GM10248 (cell line): Measurements from ENCODE around the gene ERGIC1.

Experiments
- CTCF ChIA-PET: fragments of 300-600 bp; sonication (Branson Sonifier 250); formaldehyde crosslinking; extraction: SDS; loops from one replicate; lab custom pipeline; 2021; ENCODE audit warnings: antibody characterized with exemption; lab: Yijun Ruan, JAX
- POLR2A ChIA-PET: fragments of 350-650 bp; sonication (Branson Sonifier 250); formaldehyde crosslinking; extraction: SDS; loops from one replicate; lab custom pipeline; 2020; ENCODE audit warnings: antibody characterized with exemption; lab: Yijun Ruan, JAX
- DNase-seq: peaks from one replicate; pipeline ENCODE4 v3.0.0; 2012; ENCODE audit errors: extremely low spot score
- CTCF ChIP-seq: IDR thresholded peaks from 2 replicates; pipeline ENCODE4 v1.5.1; 2012; ENCODE audit warnings: mild to moderate bottlenecking, low read depth; ENCODE audit errors: extremely low read depth, missing control alignments, control extremely low read depth

ERGIC1 gene

DNA sequence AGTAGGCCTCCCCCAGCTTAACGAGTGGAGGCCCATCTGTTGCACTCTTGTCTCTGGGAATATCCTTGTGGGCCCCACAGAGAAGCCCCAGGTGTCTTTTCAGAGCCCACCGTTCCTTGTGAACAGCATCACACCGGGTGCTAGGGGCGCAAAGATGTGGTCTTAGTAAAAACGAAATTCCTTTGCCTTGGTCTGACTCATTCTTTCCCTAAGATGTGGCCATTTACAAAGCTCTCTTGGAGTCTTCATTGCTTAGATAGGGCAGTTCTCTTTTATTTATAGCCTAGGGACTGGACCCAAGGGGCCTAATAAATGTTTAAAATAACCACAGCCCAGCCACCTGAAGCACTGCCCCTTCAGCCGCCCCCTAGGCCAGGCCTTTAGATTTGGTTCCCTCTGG, 72.4 kb downstream of the ERGIC1 start:
- POLR2A ChIA-PET: interaction anchor here (2.1 kb wide), 1 partner anchor 135 kb away, joined by 11 read pairs; the partner anchor contains the start of gene DUSP1
- DNase-seq: peak; percentile 73
- CTCF ChIA-PET: interaction anchor here (1.2 to 3.3 kb wide), 8 partner anchors 11 to 194 kb away, joined by 3 to 34 read pairs (median 7); partner anchors contain the start of gene DUSP1
- no peak for TF ChIP-seq CTCF

DNA sequence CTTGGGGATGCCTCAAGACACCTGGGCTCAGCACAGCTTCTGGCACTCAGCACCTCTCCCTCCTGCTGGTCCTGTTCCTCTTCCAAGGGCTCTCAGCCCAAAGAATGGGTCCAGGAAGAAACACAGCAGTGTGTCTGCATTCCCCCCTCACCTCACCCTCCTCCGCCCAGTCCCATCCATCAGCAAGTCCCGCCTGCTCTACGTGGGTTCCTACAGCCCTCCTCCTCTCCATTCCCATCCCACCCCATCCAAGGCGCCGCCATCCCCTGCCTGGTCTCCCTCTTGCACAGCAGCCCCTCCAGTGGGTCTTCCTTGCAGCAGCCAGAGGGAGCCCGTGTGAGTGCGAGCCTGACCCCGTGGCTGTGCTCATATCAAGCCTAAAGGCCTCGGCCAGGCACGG, 72.8 kb downstream of the ERGIC1 start:
- no peak for TF ChIP-seq CTCF
- POLR2A ChIA-PET: interaction anchor here (2.1 kb wide), 1 partner anchor 136 kb away, joined by 11 read pairs; the partner anchor contains the start of gene DUSP1
- CTCF ChIA-PET: interaction anchor here (1.8 to 3.3 kb wide), 6 partner anchors 11 to 194 kb away, joined by 7 to 34 read pairs (median 8); partner anchors contain the start of gene DUSP1

DNA sequence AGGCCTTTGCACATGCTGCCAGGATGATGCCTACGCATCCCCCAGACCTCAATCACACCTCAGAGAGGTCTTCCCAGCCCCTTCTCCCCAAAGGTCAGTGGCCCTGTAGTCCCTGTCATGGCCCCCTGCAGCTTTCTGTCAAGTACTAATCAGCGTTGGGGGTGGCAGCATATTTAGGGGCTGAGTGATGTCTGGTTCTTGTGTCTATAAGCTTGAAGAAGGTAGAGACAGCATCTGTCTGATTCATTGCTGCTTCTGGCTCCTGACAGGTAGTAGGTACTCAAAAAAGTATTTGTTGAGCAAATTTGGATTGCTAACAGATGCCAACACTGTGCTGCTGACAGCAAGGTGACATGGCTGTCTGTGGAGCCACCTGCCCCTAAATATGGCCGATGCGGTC, 73.6 kb downstream of the ERGIC1 start:
- ChIA-PET CTCF (interaction anchor here (2.1 kb wide), 1 partner anchor 195 kb away, joined by 9 read pairs; no protein-coding TSS in a partner anchor), POLR2A (no interaction called here)
- DNase-seq: no peak
- no peak for TF ChIP-seq CTCF

More for the DNA sequence above, 72.8 kb downstream of the ERGIC1 start:
- no peak for DNase-seq

DNA sequence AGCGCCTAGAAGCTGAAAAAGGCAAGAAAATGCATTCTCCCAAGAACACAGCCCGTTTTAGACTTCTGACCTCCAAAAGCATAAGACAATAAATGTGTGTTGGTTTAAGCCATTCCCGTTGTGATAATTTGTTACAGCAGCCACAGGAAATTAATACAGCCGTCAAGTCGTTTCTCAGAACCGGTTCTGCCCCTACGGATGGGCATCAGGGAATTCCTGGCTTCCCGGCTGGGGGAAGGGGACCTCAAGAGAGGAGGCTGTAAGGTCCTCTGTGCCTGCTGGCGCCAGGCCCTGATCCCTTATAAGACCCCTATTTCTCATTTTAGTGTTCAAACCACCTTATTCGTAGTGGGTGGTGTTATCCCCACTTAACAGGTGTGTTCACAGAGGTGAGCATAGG, 74.6 kb downstream of the ERGIC1 start:
- TF ChIP-seq CTCF: no peak
- ChIA-PET POLR2A (no interaction called here), CTCF (interaction anchor here (1.5 kb wide), 1 partner anchor 9 kb away, joined by 4 read pairs; no protein-coding TSS in a partner anchor)
- DNase-seq: no peak

- no peak for DNase-seq
- POLR2A ChIA-PET: no interaction called here
- CTCF ChIA-PET: interaction anchor here (0.7 to 1.5 kb wide), 8 partner anchors 10 to 195 kb away, joined by 3 to 8 read pairs (median 4); no protein-coding TSS in a partner anchor
- TF ChIP-seq CTCF: no peak
Measured at GRCh38 chr5:172909931-172910502, 76.0 kb downstream of the ERGIC1 start.

GRCh38 chr5:172910828-172911627, 77.0 kb downstream of the ERGIC1 start:
- TF ChIP-seq CTCF: peak; percentile 58
- CTCF ChIA-PET: interaction anchor here (1.1 to 2.6 kb wide), 8 partner anchors 11 to 198 kb away, joined by 3 to 8 read pairs (median 4); no protein-coding TSS in a partner anchor
- DNase-seq: peak; percentile 48
- POLR2A ChIA-PET: interaction anchor here (1.5 kb wide), 1 partner anchor 140 kb away, joined by 5 read pairs; the partner anchor contains the start of gene DUSP1
